Osteoblast (primary cell): ENCODE data around the gene SHB. TPM values are rescaled to one million over a fixed set of nuclear protein-coding genes. Genes with fewer than 3 reads are reported as not detected.

Experiments used
- DNase-seq: peaks from one replicate; pipeline ENCODE4 v3.0.0; 2011; ENCODE audit warnings: low spot score, mixed read lengths; ENCODE audit not compliant: insufficient read length; ENCODE audit errors: missing footprints
- H2AFZ ChIP-seq: 2 replicates; pipeline ENCODE4 v1.6.0; 2011; ENCODE audit warnings: mild to moderate bottlenecking, low read length
- H3K27ac ChIP-seq: 2 replicates; pipeline ENCODE4 v1.5.1; 2011; ENCODE audit warnings: mild to moderate bottlenecking, low read depth, low read length, moderate library complexity
- H3K27me3 ChIP-seq: 2 replicates; pipeline ENCODE4 v1.6.0; 2012; ENCODE audit warnings: mild to moderate bottlenecking, control low read depth, inconsistent platforms, low read length, moderate library complexity; ENCODE audit not compliant: insufficient read depth
- H3K36me3 ChIP-seq: 2 replicates; pipeline ENCODE4 v1.5.1; 2011; ENCODE audit warnings: mild to moderate bottlenecking, low read length, control low read depth, moderate library complexity; ENCODE audit not compliant: insufficient read depth
- H3K4me1 ChIP-seq: 2 replicates; pipeline ENCODE4 v1.5.1; 2011; ENCODE audit warnings: mild to moderate bottlenecking, low read length, control low read depth, moderate library complexity; ENCODE audit not compliant: insufficient read depth
- H3K4me2 ChIP-seq: 2 replicates; pipeline ENCODE4 v1.6.0; 2011; ENCODE audit warnings: mild to moderate bottlenecking, low read length; ENCODE audit not compliant: insufficient read depth
- H3K4me3 ChIP-seq: fragments of 200-600 bp; sonication (generic); 3 replicates; pipeline ENCODE4 v1.5.1; 2012; ENCODE audit warnings: mild to moderate bottlenecking, low read length, inconsistent platforms; ENCODE audit not compliant: insufficient read depth
- H3K79me2 ChIP-seq: 2 replicates; pipeline ENCODE4 v1.6.0; 2012; ENCODE audit warnings: mild to moderate bottlenecking, low read length, control low read depth, inconsistent platforms; ENCODE audit not compliant: insufficient read depth
- H3K9me3 ChIP-seq: 2 replicates; pipeline ENCODE4 v1.5.1; 2011; ENCODE audit warnings: low read depth, low read length, control low read depth
- H4K20me1 ChIP-seq: 2 replicates; pipeline ENCODE4 v1.6.0; 2012; ENCODE audit warnings: mild to moderate bottlenecking, low read length, control low read depth; ENCODE audit not compliant: insufficient read depth
- CTCF ChIP-seq: IDR thresholded peaks from 2 replicates; pipeline ENCODE4 v1.5.1; 2011; ENCODE audit warnings: mild to moderate bottlenecking, low read depth, low read length, moderate library complexity; ENCODE audit errors: extremely low read depth
- total RNA-seq: library from RNA; depleted of rRNA; stranded (reverse); fragments of >200 nt; gene quantifications from 2 replicates; pipeline ENCODE4 v1.2.3, GENCODE V29; 2012

Gene SHB
- total RNA-seq, 1 donor: 9.4 TPM

GRCh38 chr9:38071470-38072134 is 2.6 kb upstream of the SHB start:
- TF ChIP-seq CTCF: no peak
- no peak overlapping the region for H3K4me3 ChIP-seq
- no peak overlapping the region for H3K4me2 ChIP-seq

GRCh38 chr9:38067859-38068681 is 957 bp downstream of the SHB start:
- Histone ChIP-seq H3K4me1 (peaks cover 25% of the 10 kb centered on the region), H3K4me3 (peak overlapping the region; percentile 89), H3K27me3 (no peaks in the 10 kb centered on the region), H3K79me2 (peaks cover 51% of the 10 kb centered on the region), H3K27ac (peak overlapping the region; percentile 79), H3K4me2 (peak overlapping the region; percentile 93), H3K9me3 (no peaks in the 10 kb centered on the region), H2AFZ (peak overlapping the region; percentile 67), H3K36me3 (no peaks in the 10 kb centered on the region), H4K20me1 (peaks cover 30% of the 10 kb centered on the region)
- peak; percentile 89 for DNase-seq
- no peak for TF ChIP-seq CTCF

More at GRCh38 chr9:38071470-38072134, 2.6 kb upstream of the SHB start:
- no peaks in the 10 kb centered on the region for H3K27me3 ChIP-seq
- no peaks in the 10 kb centered on the region for H3K9me3 ChIP-seq
- peaks cover 8% of the 10 kb centered on the region for H3K4me1 ChIP-seq
- no peak overlapping the region for H2AFZ ChIP-seq
- no peaks in the 10 kb centered on the region for H3K36me3 ChIP-seq
- H4K20me1 ChIP-seq: peaks cover 6% of the 10 kb centered on the region
- no peak overlapping the region for H3K27ac ChIP-seq
- H3K79me2 ChIP-seq: peaks cover 19% of the 10 kb centered on the region
- DNase-seq: no peak

GRCh38 chr9:38066914-38067858 is 1.8 kb downstream of the SHB start:
- peaks cover 33% of the 10 kb centered on the region for H3K4me1 ChIP-seq
- H3K27ac ChIP-seq: peak overlapping the region; percentile 79
- TF ChIP-seq CTCF: no peak
- H3K4me3 ChIP-seq: peak overlapping the region; percentile 89
- H2AFZ ChIP-seq: peak overlapping the region; percentile 67
- H3K79me2 ChIP-seq: peaks cover 56% of the 10 kb centered on the region
- H3K9me3 ChIP-seq: no peaks in the 10 kb centered on the region
- no peaks in the 10 kb centered on the region for H3K36me3 ChIP-seq
- peaks cover 34% of the 10 kb centered on the region for H4K20me1 ChIP-seq
- H3K27me3 ChIP-seq: no peaks in the 10 kb centered on the region
- peak; percentile 93 for DNase-seq
- peak overlapping the region; percentile 93 for H3K4me2 ChIP-seq
